ENCODE results near the gene RMND1. TPM values are rescaled to one million over a fixed set of nuclear protein-coding genes. Genes with fewer than 3 reads are reported as not detected.

RMND1 gene
- total RNA-seq (2014; rRNA removed; shearing (Covaris generic)) = 24.5 and 26.0 TPM in 2 replicates

GRCh38 chr6:151451950-151452749 is at the start of gene RMND1:
RMND1 (minus strand) TSS chr6:151452126; CDS start chr6:151445811, 6,315 bp downstream.

GRCh38 chr6:151493804-151494234 is 41.9 kb upstream of the RMND1 start, which contains the start of gene CCDC170:
CCDC170 (plus strand) TSS chr6:151494017; CDS start chr6:151494129, 112 bp downstream.

GRCh38 chr6:151391471-151392413 is 60.2 kb downstream of the RMND1 start, which contains the start of gene ZBTB2:
ZBTB2 (minus strand) TSS chr6:151391559; CDS start chr6:151373637, 17,922 bp downstream.

Small RNAs within 50 kb of the gene (small RNA-seq; reads per million reads assigned to genes)
- not detected for gene RF00019

Other genes starting within 250 kb of the RMND1 start
- gene AKAP12, start 212.2 kb downstream of the RMND1 start, total RNA-seq (2014; rRNA removed; shearing (Covaris generic)) = 126 and 155 TPM in 2 replicates
- 9.3 and 11.3 TPM in 2 replicates for gene ZBTB2, start 60.6 kb downstream of the RMND1 start, total RNA-seq (2014; rRNA removed; shearing (Covaris generic))
- 0.45 TPM in 1 of 2 replicates, not detected in the other for gene CCDC170, start 41.9 kb upstream of the RMND1 start, total RNA-seq (2014; rRNA removed; shearing (Covaris generic))

Data from A375 (cell line).